ENCODE measurements around the gene ZNF672. TPM values are rescaled to one million over a fixed set of nuclear protein-coding genes. Genes with fewer than 3 reads are reported as not detected.
A peak's percentile ranks its signal among the peaks of the same experiment; 100 is the strongest.

Gene ZNF672
- total and polyA plus RNA-seq, 2 of the 4 experiments (the other 2 are of a cell fraction), result 6.6 to 12.6 TPM

DNA sequence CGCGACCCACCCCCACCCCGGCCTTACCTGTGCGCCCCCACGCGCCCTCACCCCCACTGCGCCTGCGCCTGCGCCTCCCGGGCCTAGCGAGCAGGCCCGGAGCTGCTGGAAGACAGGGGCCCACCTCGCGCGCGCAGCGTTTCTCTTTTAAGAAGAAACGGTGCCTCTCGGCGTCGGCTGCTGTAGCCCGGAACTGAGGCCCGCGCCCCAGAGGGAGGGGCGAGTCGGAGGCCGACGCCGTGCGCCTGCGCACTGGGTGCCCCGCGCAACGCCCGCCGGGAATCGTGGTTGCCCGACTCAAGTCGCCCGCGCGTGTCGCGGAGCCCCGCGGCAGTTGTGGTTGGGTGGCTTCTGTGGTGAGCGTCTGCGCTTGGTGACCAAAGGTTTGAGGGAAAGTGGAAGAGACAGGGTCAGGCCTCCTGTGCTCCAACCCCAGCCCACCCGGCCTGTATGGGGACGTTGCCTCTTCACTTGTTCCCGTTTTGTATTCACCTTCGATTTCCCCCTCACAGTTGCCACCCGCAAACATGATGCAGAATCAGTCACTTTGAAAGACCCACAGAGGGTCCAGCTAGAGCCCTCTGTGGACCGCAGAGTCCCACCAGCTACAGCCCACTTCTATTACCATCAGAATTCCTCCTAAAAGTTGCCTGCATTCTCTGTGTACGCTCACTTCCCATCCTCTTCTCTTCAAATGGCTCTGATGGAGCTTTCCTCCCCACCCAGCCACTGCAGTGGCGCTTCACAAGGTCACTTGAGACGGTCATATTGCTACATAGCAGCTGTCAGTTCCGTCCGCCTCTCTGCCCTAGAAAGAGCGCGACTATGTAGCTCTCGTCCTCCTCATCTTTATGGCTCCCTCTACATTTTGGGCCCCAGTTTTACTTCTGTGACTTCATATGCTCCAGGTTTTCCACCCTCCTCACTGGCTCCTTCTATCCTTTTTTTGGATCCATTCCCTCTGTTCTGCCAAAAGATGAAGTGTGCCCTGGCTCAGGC is 21.2 kb downstream of the ZNF672 start, which contains the start of gene ZNF692:
TSS of gene ZNF692 (minus strand) at position 195 of the 999 bp plus-strand sequence. CDS start 776 bp downstream, outside the sequence.
- Histone ChIP-seq H4K20me1 (ENCODE audit: insufficient read depth, low read length) (no peaks in the 10 kb centered on the region), H4K5ac (ENCODE audit: low read depth, low read length) (peak within 1 kb of the TSS; percentile 79), H3K56ac (ENCODE audit: extremely low read depth, insufficient read depth, low read length) (peak within 1 kb of the TSS; percentile 55), H2AK9ac (replicated peaks; ENCODE audit: low read depth, low read length, poor library complexity) (peak within 1 kb of the TSS; percentile 99), H3K18ac (ENCODE audit: low read depth, low read length) (peak within 1 kb of the TSS; percentile 44), H3K79me1 (ENCODE audit: low read depth in 1 of 2, low read length in 2 of 2) (peaks cover 12 to 25% of the 10 kb centered on the region in 2 experiments; a peak in 3 of 4 replicates), H3K9ac (ENCODE audit: low read depth, low read length) (peak within 1 kb of the TSS; percentile 92), H3K14ac (replicated peaks; ENCODE audit: low read depth, low read length) (peak within 1 kb of the TSS; percentile 99), H3K27me3 (ENCODE audit: control insufficient read depth, insufficient read depth, low read length) (no peaks in the 10 kb centered on the region), H2AK5ac (ENCODE audit: low read depth, low read length) (peak within 1 kb of the TSS; percentile 95), H3K4ac (ENCODE audit: low read depth, low read length) (peak within 1 kb of the TSS; percentile 94), H2BK5ac (ENCODE audit: low read depth, low read length, poor library complexity, severe bottlenecking) (peak within 1 kb of the TSS; percentile 75), H3K23ac (ENCODE audit: low read depth, low read length) (peak within 1 kb of the TSS; percentile 96), H3K27ac (ENCODE audit: insufficient read depth, low read length) (peak within 1 kb of the TSS; percentile 78), H3K4me2 (ENCODE audit: low read depth, low read length) (peak within 1 kb of the TSS; percentile 99), H3K9me1 (ENCODE audit: insufficient read depth, low read length) (peaks cover 18% of the 10 kb centered on the region; the same call in 1 of the 2 replicates), H2BK120ac (ENCODE audit: low read depth, low read length) (peak within 1 kb of the TSS; percentile 60; the same call in 1 of the 2 replicates), H3K36me3 (ENCODE audit: control insufficient read depth, insufficient read depth, low read length) (peaks cover 10% of the 10 kb centered on the region; the same call in 1 of the 2 replicates), H3K9me3 (ENCODE audit: control insufficient read depth, insufficient read depth, low read length) (no peaks in the 10 kb centered on the region), H3K4me1 (ENCODE audit: control insufficient read depth, insufficient read depth, low read length) (peaks cover 18% of the 10 kb centered on the region), H4K91ac (ENCODE audit: insufficient read depth, low read depth, low read length) (peak within 1 kb of the TSS; percentile 89), H4K8ac (ENCODE audit: low read depth in 2 of 2, low read length in 2 of 2) (peak within 1 kb of the TSS; percentile 94 to 99), H2BK20ac (ENCODE audit: low read depth, low read length) (peak within 1 kb of the TSS; percentile 43), H2AFZ (replicated peaks; ENCODE audit: low read length, poor library complexity) (peak within 1 kb of the TSS; percentile 96), H2BK15ac (ENCODE audit: low read depth, low read length) (peak within 1 kb of the TSS; percentile 36; the same call in 2 of the 3 replicates), H3K4me3 (ENCODE audit: insufficient read depth, low read depth, low read length) (peak within 1 kb of the TSS; percentile 66)
- ATAC-seq (ENCODE audit: low read depth) (peak; percentile 86), DNase-seq (peak; percentile 96)
- POLR2A ChIA-PET (ENCODE audit: unreplicated experiment), result interaction anchor here (0.9 kb wide), 1 partner anchor 20 kb away, joined by 4 read pairs; no protein-coding TSS in a partner anchor
- no TSS peak for BruUV-seq (replicated peaks)
- intact Hi-C loops (cut with micrococcal nuclease) (loop anchor here (1.0 kb wide), 1 partner anchor 18 kb away; no protein-coding TSS in a partner anchor), in situ Hi-C loops (cut with MboI; ENCODE audit: low sequenced_read_pairs) (no loop called here), dilution Hi-C loops (cut with HindIII; ENCODE audit: low sequenced_read_pairs, unreplicated experiment) (no loop called here)
- WGBS, 2 experiments (ENCODE audit: extremely low coverage in 2 of 2, insufficient read length in 1 of 2), result 1% methylated on average over 25 of the region's 62 CpGs; no CpG with 5 or more reads in 1 of the 2 experiments
- CTCF ChIA-PET, result interaction anchor here (0.6 to 1.5 kb wide), 3 partner anchors 17 to 48 kb away, joined by 3 to 4 read pairs (median 3); partner anchors contain the start of gene ZNF672
- TF ChIP-seq, protein P1, sequence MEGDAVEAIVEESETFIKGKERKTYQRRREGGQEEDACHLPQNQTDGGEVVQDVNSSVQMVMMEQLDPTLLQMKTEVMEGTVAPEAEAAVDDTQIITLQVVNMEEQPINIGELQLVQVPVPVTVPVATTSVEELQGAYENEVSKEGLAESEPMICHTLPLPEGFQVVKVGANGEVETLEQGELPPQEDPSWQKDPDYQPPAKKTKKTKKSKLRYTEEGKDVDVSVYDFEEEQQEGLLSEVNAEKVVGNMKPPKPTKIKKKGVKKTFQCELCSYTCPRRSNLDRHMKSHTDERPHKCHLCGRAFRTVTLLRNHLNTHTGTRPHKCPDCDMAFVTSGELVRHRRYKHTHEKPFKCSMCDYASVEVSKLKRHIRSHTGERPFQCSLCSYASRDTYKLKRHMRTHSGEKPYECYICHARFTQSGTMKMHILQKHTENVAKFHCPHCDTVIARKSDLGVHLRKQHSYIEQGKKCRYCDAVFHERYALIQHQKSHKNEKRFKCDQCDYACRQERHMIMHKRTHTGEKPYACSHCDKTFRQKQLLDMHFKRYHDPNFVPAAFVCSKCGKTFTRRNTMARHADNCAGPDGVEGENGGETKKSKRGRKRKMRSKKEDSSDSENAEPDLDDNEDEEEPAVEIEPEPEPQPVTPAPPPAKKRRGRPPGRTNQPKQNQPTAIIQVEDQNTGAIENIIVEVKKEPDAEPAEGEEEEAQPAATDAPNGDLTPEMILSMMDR (conservative IDR thresholded peaks at IDR 0.05; ENCODE audit: low read depth, low read length), result no peak
- TF ChIP-seq MAFK (IDR thresholded peaks at IDR 0.05; ENCODE audit: low read depth, low read length) (no peak), CHD1 (IDR thresholded peaks at IDR 0.05; ENCODE audit: low read depth, low read length) (no peak), FOS (IDR thresholded peaks at IDR 0.05; ENCODE audit: low read depth, low read length) (no peak), BHLHE40 (IDR thresholded peaks at IDR 0.05; ENCODE audit: low read depth, low read length) (no peak), CEBPB (IDR thresholded peaks at IDR 0.05; ENCODE audit: low read depth, low read length) (no peak), NFE2L2 (IDR thresholded peaks at IDR 0.05; ENCODE audit: low read depth, low read length) (no peak), RFX5 (IDR thresholded peaks at IDR 0.05; ENCODE audit: low read depth, low read length) (peak; percentile 31; the same call in 1 of the 2 replicates), RCOR1 (IDR thresholded peaks at IDR 0.05; ENCODE audit: insufficient replicate concordance, low read length) (no peak), POLR2A (IDR thresholded peaks at IDR 0.05; ENCODE audit: low read depth, low read length) (no peak; the same call in 1 of the 2 replicates)
- TF ChIP-seq, protein P2, sequence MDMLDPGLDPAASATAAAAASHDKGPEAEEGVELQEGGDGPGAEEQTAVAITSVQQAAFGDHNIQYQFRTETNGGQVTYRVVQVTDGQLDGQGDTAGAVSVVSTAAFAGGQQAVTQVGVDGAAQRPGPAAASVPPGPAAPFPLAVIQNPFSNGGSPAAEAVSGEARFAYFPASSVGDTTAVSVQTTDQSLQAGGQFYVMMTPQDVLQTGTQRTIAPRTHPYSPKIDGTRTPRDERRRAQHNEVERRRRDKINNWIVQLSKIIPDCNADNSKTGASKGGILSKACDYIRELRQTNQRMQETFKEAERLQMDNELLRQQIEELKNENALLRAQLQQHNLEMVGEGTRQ (IDR thresholded peaks at IDR 0.05; ENCODE audit: low read depth, low read length), result no peak
- TF ChIP-seq, protein P3, sequence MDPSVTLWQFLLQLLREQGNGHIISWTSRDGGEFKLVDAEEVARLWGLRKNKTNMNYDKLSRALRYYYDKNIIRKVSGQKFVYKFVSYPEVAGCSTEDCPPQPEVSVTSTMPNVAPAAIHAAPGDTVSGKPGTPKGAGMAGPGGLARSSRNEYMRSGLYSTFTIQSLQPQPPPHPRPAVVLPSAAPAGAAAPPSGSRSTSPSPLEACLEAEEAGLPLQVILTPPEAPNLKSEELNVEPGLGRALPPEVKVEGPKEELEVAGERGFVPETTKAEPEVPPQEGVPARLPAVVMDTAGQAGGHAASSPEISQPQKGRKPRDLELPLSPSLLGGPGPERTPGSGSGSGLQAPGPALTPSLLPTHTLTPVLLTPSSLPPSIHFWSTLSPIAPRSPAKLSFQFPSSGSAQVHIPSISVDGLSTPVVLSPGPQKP (IDR thresholded peaks at IDR 0.05; ENCODE audit: borderline replicate concordance, low read depth, low read length), result no peak

All from IMR-90 (cell line).